Cerebellar cortex (tissue), 1 donor: Measurements from ENCODE around the gene CR1L.
"Not testable (repeated sequence)": the region's sequence is repeated elsewhere in the genome, so short reads cannot be mapped to it uniquely, and the experiment has no call there.

Experiments used
- DNase-seq: peaks from one replicate; pipeline ENCODE4 v3.0.0-alpha.2; 2015; ENCODE audit warnings: low spot score

CR1L gene

DNA sequence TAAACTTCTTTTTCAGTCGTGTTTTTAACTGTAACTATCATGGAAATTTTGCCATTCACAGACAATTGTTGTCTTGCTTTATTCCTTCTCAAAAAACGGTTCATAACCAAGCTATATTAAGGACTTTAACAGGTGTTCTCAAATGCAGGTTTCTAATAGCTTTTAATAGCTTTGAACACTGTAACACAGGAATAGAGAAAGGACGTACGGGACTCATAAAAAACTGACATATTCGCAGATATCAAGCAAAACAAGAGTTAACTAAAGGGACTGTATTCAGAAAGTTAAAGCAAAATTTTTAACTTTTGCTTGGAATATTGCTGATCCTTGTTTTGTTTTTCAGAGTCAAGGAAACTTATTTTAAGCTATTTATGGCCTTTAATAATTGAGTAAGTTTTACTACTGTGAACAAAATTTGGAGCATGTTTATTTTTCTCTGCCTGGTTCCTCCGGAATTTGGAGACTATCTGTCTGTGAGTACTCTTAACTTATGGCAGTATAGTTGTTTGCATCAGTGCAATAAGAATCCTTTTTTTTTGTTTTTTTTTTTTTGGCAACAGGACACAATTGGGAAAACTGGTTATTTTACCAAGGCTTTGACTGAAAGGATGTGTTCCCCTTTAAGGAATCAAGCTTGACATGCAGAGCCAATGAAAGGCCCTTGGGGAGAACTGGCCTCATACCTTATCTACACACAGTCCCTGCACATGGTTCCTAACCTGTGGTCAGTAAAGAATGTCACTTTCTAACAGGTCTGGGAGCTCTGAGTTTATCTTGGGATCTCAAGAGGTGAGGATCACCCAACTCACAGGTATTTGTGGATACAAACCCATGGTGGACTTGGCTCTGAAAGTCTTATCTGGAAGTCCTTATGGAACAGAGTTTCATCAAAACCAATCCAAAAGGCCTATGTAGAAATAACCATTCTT is 101.2 kb downstream of the CR1L start:
- no peak for DNase-seq

DNA sequence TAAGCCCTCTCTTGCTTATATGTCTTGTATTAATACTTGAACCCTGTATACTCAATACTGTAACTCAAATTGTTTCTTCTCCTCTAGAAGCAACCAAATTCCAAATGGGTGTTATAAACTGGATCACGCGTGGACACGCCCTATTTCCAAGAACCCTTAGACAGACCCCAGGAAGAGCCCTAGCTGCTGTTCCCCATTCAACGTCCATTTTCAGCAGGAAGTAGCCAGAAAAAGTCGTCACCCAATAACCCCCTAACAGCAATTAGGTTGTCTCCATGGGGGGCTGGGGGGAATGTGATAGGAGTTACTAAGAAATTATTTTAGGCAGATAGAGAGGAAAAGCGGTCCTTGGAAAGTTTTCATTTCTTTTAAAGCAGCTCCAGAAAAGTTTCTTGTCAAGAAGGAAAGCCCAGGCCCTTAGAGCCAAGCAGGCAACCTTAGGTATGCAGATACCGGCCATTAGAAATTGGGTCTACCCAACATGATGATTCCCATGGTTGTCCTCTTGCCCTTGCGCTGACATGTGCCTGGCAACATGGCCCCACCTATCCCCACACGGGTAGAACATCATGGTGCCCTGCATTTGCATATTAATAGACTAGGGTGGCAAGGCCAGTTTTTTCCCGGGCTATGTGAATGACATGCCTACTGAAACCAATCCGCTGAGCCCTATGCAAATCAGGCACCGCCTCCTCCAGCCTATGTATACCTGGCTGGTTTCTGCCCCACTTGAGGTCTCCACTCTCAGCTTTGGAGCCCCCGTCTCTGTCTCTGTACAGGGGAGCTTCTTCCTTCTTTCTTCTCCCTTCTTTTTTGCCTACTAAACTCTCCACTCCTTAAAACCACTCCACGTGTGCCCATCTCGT is 102.9 kb downstream of the CR1L start:
- no peak for DNase-seq

DNA sequence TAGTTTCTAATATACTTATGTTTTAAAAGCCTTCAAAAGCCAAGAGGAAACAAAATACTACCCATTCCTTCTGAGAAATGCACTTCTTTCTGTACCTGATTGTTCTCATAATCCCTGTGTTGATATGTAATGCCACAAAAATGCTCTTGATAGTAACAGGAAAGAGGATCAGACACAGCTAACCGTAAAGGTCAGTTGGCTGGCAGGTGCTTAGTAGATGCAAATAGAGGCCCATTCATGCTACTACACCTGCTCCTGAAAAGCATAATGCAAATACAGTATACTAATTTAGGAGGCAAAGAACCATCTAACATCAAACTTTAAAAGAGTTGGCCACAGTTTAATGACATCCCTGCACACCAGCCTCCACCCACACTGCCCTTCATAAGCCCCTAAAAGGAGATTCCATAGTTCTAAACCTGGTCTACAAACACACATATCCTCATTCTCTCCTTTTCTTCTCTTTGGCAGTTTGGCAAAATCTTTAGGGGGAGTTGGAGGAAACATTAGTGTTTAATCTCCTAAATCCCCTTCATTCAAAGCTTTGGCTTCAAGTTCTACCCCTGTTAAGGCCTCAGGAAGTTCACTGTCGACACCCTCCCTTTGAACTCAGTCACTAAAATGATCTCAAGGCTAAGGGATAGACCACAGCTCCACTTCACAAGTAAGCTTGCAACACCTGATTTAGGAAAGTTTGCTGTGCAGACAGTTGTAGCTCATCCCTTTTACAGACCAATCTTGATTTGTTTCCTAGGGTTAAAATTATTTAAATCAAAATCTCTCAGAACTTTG is 104.0 kb downstream of the CR1L start:
- DNase-seq, result no peak

DNA sequence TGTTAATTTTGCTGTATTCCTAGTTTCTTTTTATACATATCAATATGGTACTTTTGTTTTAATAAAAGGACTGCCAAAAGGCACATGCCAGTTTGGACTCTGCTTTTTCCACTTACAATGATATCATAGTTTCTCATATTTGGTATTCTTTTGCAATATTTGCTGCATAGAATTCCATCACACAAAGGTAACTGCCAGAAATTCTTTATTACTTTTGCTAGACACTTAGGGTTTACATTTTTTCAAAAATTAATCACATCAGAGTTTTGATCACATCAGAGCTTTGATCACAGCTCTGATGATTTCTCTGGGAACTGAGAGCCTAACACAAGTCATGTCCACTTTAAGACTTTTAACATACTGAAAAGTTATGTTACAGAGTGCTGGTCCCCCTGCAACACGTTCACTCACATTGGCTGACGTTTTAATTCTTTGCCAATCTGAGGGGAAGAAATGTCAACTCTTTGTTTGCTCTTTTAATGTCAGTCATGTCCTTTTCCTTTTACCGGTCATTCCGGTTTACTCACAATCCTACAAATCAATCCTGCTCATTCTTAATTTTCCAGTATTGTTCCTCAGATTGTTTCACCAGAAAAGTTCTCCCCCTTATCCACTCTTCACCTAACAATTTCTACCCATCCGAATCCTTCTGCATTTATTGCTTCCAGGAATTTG is 105.8 kb downstream of the CR1L start:
- DNase-seq, result peak; percentile 16

DNA sequence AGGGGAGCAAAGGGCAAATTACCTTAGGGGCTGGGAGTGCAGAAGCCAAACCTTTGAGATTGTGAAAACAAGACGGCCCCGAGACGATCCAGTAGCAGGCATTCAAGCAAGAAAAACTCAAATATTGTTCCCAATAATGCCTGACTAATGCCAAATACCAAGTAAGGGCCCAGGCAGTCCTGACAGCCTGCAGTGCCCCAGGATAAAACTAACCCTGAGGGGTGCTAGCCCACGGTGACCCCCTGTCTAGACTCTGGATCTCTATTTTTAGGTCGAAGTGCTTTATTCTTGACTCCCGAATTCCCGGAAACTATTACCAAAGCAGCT is 106.5 kb downstream of the CR1L start:
- DNase-seq, result not testable (repeated sequence)

DNA sequence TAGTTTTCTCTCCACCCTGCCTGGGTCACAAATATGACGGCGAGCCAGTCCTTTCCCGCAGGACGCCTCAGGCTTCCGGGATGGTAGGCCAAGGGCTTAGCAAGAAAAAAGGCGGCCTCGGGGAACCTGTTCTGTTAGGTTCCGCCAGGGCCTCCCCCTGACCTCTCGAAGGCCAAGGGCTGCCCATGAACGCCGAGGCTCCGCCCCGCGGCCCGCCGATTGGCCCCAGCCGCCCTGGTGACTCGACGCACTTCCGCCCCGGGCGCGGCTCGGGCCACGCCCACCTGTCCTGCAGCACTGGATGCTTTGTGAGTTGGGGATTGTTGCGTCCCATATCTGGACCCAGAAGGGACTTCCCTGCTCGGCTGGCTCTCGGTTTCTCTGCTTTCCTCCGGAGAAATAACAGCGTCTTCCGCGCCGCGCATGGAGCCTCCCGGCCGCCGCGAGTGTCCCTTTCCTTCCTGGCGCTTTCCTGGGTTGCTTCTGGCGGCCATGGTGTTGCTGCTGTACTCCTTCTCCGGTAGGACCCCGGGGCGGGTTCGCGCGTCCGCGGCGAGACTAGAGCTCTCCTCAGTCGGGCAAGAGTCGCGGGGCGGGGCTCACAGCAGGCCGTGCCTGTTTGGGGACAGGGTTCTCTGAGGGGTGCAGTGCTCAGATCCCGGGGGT is 107.0 kb downstream of the CR1L start, which contains the start of gene CD46:
Gene CD46 (plus strand): TSS at position 265 of the 666 bp plus-strand sequence. CDS start 159 bp downstream, at position 424.
- peak; percentile 95 for DNase-seq

DNA sequence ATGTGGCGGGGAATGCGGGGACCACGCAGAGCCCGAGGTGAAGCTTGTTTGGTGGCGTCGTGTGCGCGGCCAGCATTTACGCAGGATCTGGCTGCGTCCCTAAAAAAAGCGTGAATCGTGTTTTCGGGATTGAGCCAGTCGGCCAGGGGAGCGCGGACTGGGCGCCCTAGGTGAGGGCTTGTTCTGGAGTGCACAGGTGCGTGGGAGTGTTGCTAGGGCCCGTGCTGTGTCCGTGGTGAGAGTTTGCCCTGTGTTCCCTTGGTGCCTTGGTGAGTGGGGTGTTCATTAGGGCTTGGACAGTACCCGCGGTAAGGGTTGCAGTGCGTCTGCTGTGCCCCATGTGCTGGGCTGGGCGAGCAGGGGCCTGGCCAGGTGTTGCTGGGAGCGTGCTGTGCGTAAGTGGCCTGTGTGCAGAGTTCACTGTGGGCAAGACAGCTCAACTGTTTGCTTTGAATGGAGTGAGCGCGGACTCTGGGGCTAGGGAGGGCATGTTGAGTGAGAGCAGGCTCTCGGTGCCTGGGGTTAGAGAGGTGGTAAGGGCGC is 107.6 kb downstream of the CR1L start:
- DNase-seq, result peak; percentile 11

DNA sequence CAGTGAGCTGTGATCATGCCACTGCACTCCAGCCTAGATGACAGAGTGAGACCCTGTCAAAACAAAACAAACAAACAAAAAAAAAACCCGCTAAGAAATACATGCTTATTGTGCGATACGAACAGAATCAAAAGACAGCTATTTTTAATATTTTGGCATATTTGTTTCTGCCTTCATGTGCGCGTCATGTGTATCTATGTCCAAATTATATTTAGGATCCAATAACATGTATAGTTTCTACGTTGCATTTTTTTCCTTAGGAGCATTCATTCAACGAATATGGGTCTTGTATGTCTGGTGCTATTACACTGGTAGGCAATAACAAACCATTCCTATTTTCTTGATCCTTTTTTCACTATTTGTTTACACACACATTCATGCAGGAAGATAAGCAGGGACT is 108.7 kb downstream of the CR1L start:
- no peak for DNase-seq

DNA sequence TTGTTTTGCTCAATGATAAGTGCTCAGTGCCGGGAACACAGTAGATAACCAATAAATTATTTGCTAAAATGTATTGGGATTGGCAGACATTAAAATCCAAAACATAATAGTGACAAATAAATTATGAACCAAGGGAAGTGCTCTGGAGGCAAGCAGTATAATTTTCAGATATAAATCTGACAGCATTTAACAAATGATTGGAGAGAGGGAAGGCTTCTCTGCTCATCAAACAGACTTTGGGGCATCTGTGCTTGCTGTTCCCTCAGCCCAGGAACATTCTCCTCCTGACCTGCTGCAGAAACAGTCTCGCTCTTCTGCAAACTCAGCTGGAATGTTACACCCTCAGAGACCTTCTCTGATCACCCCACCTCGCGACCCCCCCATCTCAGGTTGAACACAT is 109.1 kb downstream of the CR1L start:
- DNase-seq, result no peak

DNA sequence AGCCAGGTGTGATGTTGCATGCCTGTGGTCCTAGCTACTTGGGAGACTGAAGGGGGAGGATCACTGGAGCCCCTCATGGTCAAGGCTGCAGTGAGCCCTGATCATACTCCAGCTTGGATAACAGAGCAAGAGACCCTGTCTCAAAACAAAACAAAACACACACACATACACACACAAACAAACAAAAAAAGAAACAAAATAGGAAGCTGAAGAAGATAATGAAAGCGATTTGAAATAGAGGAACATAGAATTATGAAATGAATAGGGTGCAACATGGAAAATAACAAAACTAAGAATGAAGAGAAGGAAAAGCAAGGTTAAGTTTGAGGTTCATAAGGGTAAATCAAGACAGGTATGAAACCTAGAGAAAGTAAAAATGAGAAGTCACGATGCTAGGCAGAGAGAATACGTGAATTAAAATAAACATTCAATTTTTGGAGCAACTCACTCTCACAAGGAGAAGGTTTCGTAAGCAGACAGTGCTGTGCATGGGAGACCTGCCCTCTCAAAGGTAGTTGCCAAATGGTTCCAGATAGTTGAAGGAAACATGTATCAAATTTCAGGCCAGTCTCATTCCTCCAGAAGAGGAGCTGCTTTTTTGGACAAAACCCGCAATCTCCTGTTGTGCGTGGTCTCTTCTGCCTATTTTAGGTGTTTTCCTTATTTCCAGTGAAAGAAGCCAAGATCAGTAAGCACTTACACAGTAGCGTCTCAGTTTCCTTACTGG is 110.2 kb downstream of the CR1L start:
- no peak for DNase-seq

DNA sequence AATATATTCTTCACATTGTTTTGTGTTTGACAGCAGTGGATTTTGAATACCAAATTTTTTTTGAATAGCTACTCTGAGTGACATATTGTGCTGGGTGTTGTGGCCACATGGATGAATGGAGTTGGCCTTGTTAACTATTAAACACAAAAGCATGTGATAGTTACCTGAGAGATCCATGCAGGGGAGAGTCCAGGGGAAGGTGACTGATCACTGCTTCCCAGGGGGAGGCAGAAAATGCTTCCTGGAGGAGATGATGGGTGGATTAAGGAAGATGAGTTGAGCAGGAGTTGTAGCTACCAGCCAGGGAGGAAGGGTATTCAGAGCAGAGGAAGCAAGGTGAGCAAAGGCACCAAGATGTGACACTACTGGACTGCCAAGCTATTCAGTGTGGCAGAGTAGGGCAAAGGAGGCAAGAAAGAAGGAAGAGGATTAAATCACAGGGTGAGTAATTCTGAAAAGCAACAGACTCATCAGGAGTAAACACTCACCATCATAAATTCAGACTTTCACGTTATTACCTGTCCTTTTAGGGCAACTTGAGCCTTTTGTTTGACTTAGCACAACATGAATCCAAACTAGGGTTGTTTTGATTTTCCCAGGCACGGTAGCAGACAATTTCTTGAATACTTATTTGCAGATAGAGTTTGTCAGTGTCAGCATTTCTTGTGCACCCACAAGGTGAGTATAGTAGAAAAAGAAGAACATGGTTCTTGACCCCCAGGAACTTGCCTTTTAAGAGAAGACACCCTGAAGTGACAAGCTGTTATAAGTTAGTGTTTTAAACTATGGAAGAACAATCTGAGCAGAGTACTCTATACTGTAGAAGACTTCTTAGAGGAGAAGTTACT is 111.1 kb downstream of the CR1L start:
- no peak for DNase-seq

DNA sequence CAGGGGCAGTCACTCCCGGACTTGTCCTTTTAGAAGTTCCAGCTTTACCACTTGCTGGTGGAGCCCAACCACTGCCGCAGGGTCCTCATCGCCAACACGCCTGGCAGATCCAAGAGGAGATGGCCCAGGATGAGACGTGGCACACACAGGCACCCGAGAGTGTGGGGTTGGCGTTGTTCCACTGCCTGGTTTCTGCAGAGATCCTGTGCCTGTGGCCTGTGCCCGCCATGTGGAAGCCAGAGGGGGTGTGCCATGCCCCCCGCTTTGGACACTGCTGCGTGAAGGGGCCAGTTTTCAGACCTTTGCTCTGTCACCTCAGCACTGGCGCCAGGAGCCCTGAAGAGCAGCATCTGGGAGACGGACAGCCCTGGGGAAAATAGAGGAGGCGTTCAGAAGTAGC is 117.7 kb downstream of the CR1L start:
- no peak for DNase-seq

DNA sequence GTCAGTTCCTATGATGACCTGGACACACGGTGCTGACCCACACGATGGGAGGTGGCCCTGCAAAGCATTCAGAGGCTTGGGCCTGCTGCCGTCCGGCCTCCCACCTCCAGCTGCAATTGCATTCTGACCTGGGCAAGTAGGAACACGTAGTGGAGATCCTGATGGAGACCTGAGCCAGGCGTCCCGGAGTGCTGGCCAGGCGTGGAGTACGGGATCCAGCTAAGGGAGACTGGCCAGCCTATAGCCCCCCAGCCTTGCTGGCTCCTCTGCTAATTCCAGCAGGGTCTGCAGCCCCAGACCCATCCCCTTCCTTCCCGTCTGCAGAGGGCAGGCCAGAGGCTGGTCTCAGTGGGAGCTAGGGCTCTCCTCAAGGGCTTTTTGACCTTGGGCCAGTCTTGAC is 118.2 kb downstream of the CR1L start:
- DNase-seq, result no peak

DNA sequence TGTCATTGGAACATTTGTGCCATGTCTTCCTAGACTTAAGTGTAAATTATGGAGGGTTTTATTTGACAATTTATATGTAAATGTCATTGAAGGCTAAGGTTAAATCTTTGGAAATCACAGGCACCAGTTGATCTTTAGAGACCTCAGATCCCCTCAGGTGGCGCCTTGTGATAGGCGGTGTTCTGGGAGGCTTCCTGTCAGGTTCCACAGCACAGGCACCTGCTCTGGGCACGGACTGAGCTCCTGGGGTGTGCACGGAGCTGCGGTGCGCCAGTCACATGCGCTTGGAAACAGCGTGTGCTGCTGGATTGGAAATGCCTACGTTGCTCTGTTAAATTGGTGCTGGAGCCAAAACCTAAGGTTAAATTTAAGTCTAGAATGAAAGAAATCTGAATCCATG is 119.0 kb downstream of the CR1L start:
- no peak for DNase-seq

DNA sequence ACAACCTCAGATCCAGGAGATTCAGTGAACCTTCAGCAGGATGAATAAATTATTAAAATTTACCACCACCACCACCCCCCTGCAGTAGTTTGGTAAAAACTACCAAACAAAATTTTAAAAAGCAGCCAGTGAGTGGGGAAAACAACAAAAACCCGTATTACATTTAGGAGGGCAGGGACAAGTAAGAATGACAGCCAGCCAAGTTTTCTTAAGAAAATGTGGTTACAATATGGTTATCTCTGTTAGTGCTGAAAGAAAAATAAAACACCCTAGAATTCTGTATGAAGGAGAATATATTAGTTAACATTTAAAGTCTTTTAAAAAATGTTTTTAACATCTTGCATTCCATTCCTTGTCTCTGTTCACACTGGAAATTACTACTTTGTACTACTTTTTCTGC is 121.6 kb downstream of the CR1L start:
- DNase-seq, result no peak

DNA sequence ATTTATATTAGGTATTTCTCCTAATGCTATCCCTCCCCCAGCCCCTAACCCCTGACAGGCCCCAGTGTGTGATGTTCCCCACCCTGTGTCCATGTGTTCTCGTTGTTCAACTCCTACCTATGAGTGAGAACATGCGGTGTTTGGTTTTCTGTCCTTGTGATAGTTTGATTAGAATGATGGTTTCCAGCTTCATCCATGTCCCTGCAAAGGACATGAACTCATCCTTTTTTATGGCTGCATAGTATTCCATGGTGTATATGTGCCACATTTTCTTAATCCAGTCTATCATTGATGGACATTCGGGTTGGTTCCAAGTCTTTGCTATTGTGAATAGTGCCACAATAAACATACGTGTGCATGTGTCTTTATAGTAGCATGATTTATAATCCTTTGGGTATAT is 125.6 kb downstream of the CR1L start:
- not testable (repeated sequence) for DNase-seq
